IMR-90 (cell line): ENCODE measurements around the gene PI4KA. TPM values are rescaled to one million over a fixed set of nuclear protein-coding genes. Genes with fewer than 3 reads are reported as not detected.

Experiments used
- ATAC-seq: fragments of 200-7000 bp; cut with Tn5 transposase; 2 replicates; pipeline ENCODE4 v1.9.1; 2020; ENCODE audit warnings: low read depth, mild to moderate bottlenecking, moderate library complexity
- BruUV-seq: library from RNA; stranded (reverse); fragments of 400-500 nt; replicated peaks from 2 replicates; lab custom pipeline; 2021; lab: Mats Ljungman, UMichigan
- CTCF ChIA-PET: fragments of 300-600 bp; formaldehyde crosslinking; extraction: SDS; loops from one replicate; lab custom pipeline; 2021; ENCODE audit warnings: antibody characterized with exemption; lab: Yijun Ruan, JAX
- POLR2A ChIA-PET: fragments of 300-600 bp; sonication (Branson Sonifier 250); formaldehyde crosslinking; loops from one replicate; lab custom pipeline; 2022; ENCODE audit warnings: antibody characterized with exemption; ENCODE audit not compliant: unreplicated experiment; lab: Charles Lee
- DNase-seq: peaks from one replicate; pipeline ENCODE4 v3.0.0; 2013
- H2AFZ ChIP-seq: replicated peaks from 2 replicates; pipeline ENCODE3; 2013; ENCODE audit warnings: low read length, mild to moderate bottlenecking; ENCODE audit not compliant: poor library complexity
- H2AK5ac ChIP-seq: 2 replicates; pipeline ENCODE4 v1.6.1; 2013; ENCODE audit warnings: low read depth, low read length, inconsistent platforms
- H2AK9ac ChIP-seq: replicated peaks from 2 replicates; pipeline ENCODE3; 2013; ENCODE audit warnings: mild to moderate bottlenecking, low read depth, low read length, moderate library complexity; ENCODE audit not compliant: poor library complexity
- H2BK120ac ChIP-seq: 2 replicates; pipeline ENCODE4 v1.6.1; 2013; ENCODE audit warnings: low read depth, low read length, inconsistent platforms
- H2BK15ac ChIP-seq: 3 replicates; pipeline ENCODE4 v1.6.1; 2013; ENCODE audit warnings: low read depth, low read length, inconsistent platforms
- H2BK20ac ChIP-seq: 2 replicates; pipeline ENCODE4 v1.6.1; 2013; ENCODE audit warnings: low read depth, mild to moderate bottlenecking, inconsistent platforms, low read length, moderate library complexity
- H2BK5ac ChIP-seq: 2 replicates; pipeline ENCODE4 v1.6.1; 2013; ENCODE audit warnings: mild to moderate bottlenecking, low read depth, low read length, inconsistent platforms; ENCODE audit not compliant: poor library complexity, severe bottlenecking
- H3K14ac ChIP-seq: replicated peaks from 2 replicates; pipeline ENCODE4 v1.6.1; 2013; ENCODE audit warnings: low read depth, low read length, inconsistent platforms
- H3K18ac ChIP-seq: 2 replicates; pipeline ENCODE4 v1.6.1; 2013; ENCODE audit warnings: low read depth, low read length, control low read depth
- H3K23ac ChIP-seq: 2 replicates; pipeline ENCODE4 v1.6.1; 2013; ENCODE audit warnings: low read depth, low read length, inconsistent platforms
- H3K27ac ChIP-seq: 2 replicates; pipeline ENCODE4 v1.5.1; 2013; ENCODE audit warnings: mild to moderate bottlenecking, control low read depth, low read length; ENCODE audit not compliant: insufficient read depth
- H3K27me3 ChIP-seq: 2 replicates; pipeline ENCODE4 v1.6.1; 2013; ENCODE audit warnings: low read length; ENCODE audit not compliant: control insufficient read depth, insufficient read depth
- H3K36me3 ChIP-seq: 2 replicates; pipeline ENCODE4 v1.6.1; 2013; ENCODE audit warnings: low read length, mixed read lengths; ENCODE audit not compliant: control insufficient read depth, insufficient read depth
- H3K4ac ChIP-seq: 2 replicates; pipeline ENCODE4 v1.6.1; 2013; ENCODE audit warnings: low read depth, low read length, inconsistent platforms
- H3K4me1 ChIP-seq: 2 replicates; pipeline ENCODE4 v1.6.1; 2013; ENCODE audit warnings: low read length, mixed read lengths; ENCODE audit not compliant: control insufficient read depth, insufficient read depth
- H3K4me2 ChIP-seq: 2 replicates; pipeline ENCODE4 v1.6.1; 2013; ENCODE audit warnings: low read depth, mild to moderate bottlenecking, control low read depth, low read length, moderate library complexity
- H3K4me3 ChIP-seq: 2 replicates; pipeline ENCODE4 v1.5.1; 2013; ENCODE audit warnings: low read depth, mild to moderate bottlenecking, control low read depth, low read length, moderate library complexity; ENCODE audit not compliant: insufficient read depth
- H3K56ac ChIP-seq: 2 replicates; pipeline ENCODE4 v1.6.1; 2013; ENCODE audit warnings: low read length, inconsistent platforms; ENCODE audit not compliant: insufficient read depth; ENCODE audit errors: extremely low read depth
- H3K79me1 ChIP-seq, 2 experiments: 2 replicates each; pipeline ENCODE4 v1.6.1; 2013; ENCODE audit warnings: low read length in 2 of 2, inconsistent platforms in 1 of 2, low read depth in 1 of 2
- H3K9ac ChIP-seq: 2 replicates; pipeline ENCODE4 v1.6.1; 2013; ENCODE audit warnings: low read depth, low read length, control low read depth
- H3K9me1 ChIP-seq: 2 replicates; pipeline ENCODE4 v1.6.1; 2013; ENCODE audit warnings: low read length, inconsistent platforms; ENCODE audit not compliant: insufficient read depth
- H3K9me3 ChIP-seq: 2 replicates; pipeline ENCODE4 v1.6.1; 2013; ENCODE audit warnings: low read length; ENCODE audit not compliant: control insufficient read depth, insufficient read depth
- H4K20me1 ChIP-seq: 2 replicates; pipeline ENCODE4 v1.6.1; 2013; ENCODE audit warnings: low read length, inconsistent platforms; ENCODE audit not compliant: insufficient read depth
- H4K5ac ChIP-seq: 2 replicates; pipeline ENCODE4 v1.6.1; 2013; ENCODE audit warnings: mild to moderate bottlenecking, low read depth, low read length, control low read depth
- H4K8ac ChIP-seq, 2 experiments: 2 replicates each; pipeline ENCODE4 v1.6.1; 2013; ENCODE audit warnings: low read depth in 2 of 2, low read length in 2 of 2, control low read depth in 1 of 2, inconsistent platforms in 1 of 2
- H4K91ac ChIP-seq: 2 replicates; pipeline ENCODE4 v1.6.1; 2013; ENCODE audit warnings: low read depth, low read length, inconsistent platforms; ENCODE audit not compliant: insufficient read depth
- CHD1 ChIP-seq: IDR thresholded peaks from 2 replicates; pipeline ENCODE4 v1.6.1; 2012; ENCODE audit warnings: low read depth, low read length, improper control_type of control experiment
- MAFK ChIP-seq: IDR thresholded peaks from 2 replicates; pipeline ENCODE4 v1.6.1; 2012; ENCODE audit warnings: low read depth, low read length, improper control_type of control experiment
- MXI1 ChIP-seq: IDR thresholded peaks from 2 replicates; pipeline ENCODE4 v1.6.1; 2012; ENCODE audit warnings: low read depth, mild to moderate bottlenecking, low read length, moderate library complexity, borderline replicate concordance
- NFE2L2 ChIP-seq: fragments of 150-350 bp; IDR thresholded peaks from 2 replicates; pipeline ENCODE4 v1.6.1; 2016; ENCODE audit warnings: low read depth, mild to moderate bottlenecking, low read length
- POLR2A ChIP-seq: IDR thresholded peaks from 2 replicates; pipeline ENCODE4 v1.6.1; 2012; ENCODE audit warnings: mild to moderate bottlenecking, low read depth, low read length
- RAD21 ChIP-seq: IDR thresholded peaks from 2 replicates; pipeline ENCODE4 v1.6.1; 2012; ENCODE audit warnings: low read length, improper control_type of control experiment
- SMC3 ChIP-seq: fragments of 150-350 bp; IDR thresholded peaks from 2 replicates; pipeline ENCODE4 v1.6.1; 2016; ENCODE audit warnings: low read depth, mild to moderate bottlenecking, antibody characterized with exemption, low read length, moderate library complexity
- WGBS, 2 experiments: methylation state at CpG; one replicate each; pipeline versions ENCODE4 v1.1.5 to v1.1.7; 2013; ENCODE audit warnings: missing lambda C conversion rate in 2 of 2; ENCODE audit not compliant: insufficient read length in 1 of 2; ENCODE audit errors: extremely low coverage in 2 of 2; 5-methylcytosine and 5-hydroxymethylcytosine counted together
- dilution Hi-C: fragments of 300-500 bp; cut with HindIII; formaldehyde crosslinking; loops from one replicate; pipeline ENCODE4 v1.14.3; 2018; ENCODE audit warnings: low sequenced_read_pairs; ENCODE audit not compliant: unreplicated experiment
- in situ Hi-C: fragments of 300-500 bp; cut with MboI; formaldehyde crosslinking; loops from 3 replicates; pipeline ENCODE4 v1.14.3; 2019; ENCODE audit warnings: low sequenced_read_pairs, inconsistent platforms, mixed read lengths
- intact Hi-C: fragments of 100-400 bp; cut with micrococcal nuclease; formaldehyde crosslinking; loops from 2 replicates; pipeline ENCODE4 v1.10.0; 2022
- polyA plus RNA-seq, 3 experiments: library from polyadenylated mRNA; depleted of rRNA; stranded (reverse); fragments of >200 nt; gene quantifications; 2 replicates each; pipeline ENCODE4 v1.2.3, GENCODE V29; 2012; ENCODE audit warnings: low replicate concordance in 1 of 3
- total RNA-seq: library from RNA; depleted of rRNA; stranded (reverse); fragments of >200 nt; gene quantifications from 2 replicates; pipeline ENCODE4 v1.2.3, GENCODE V29; 2012
- TF ChIP-seq, protein P1 (sequence below): fragments of 150-350 bp; IDR thresholded peaks from 2 replicates; pipeline ENCODE4 v1.6.1; 2017; ENCODE audit warnings: mild to moderate bottlenecking, antibody characterized with exemption, low read length, low read depth

The PI4KA gene
- total and polyA plus RNA-seq, 2 of the 4 experiments (the other 2 are of a cell fraction) = 16.8 to 35.5 TPM

DNA sequence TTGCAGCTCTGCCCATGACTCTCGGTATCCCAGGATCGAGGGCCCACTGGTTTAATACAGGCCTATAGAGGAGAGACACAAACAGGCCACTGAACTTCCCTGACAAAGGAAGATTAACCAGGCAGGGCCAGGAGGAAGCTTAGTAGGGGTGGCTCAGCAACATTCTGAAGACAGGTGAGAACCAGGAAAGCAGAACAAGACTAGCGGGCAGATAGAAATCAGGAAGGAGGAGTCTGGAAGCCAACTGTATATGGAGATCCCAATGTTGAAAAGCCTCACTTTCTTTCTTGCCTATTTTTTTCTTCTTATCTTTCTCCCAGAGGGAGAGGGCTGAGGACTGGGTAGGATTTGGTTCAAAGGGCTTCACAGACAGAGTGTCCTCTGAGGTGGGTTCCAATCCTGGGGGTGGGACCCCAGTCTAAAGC, 5.4 kb downstream of the PI4KA start:
- Histone ChIP-seq H2BK5ac (no peak overlapping the region), H2BK15ac (no peak overlapping the region), H2BK20ac (no peak overlapping the region), H3K4me2 (no peak overlapping the region), H3K4ac (no peak overlapping the region), H2AK9ac (no peak overlapping the region), H3K27me3 (no peaks in the 10 kb centered on the region), H3K56ac (no peak overlapping the region), H3K18ac (no peak overlapping the region), H4K91ac (no peak overlapping the region), H3K9me1 (peaks cover 21% of the 10 kb centered on the region), H3K9me3 (no peaks in the 10 kb centered on the region), H3K14ac (no peak overlapping the region), H2AK5ac (no peak overlapping the region), H4K8ac (no peak overlapping the region), H3K4me1 (peaks cover 7% of the 10 kb centered on the region), H3K36me3 (no peaks in the 10 kb centered on the region), H3K23ac (no peak overlapping the region), H4K5ac (no peak overlapping the region), H4K20me1 (peaks cover 75% of the 10 kb centered on the region), H3K79me1 (peaks cover 29 to 77% of the 10 kb centered on the region in 2 experiments), H3K9ac (no peak overlapping the region), H2AFZ (no peak overlapping the region), H3K4me3 (no peak overlapping the region), H3K27ac (no peak overlapping the region), H2BK120ac (no peak overlapping the region)
- ChIA-PET CTCF (no interaction called here), POLR2A (no interaction called here)
- dilution Hi-C loops (no loop called here), intact Hi-C loops (loop anchor here (5.0 kb wide), 1 partner anchor 46 kb away; no protein-coding TSS in a partner anchor), in situ Hi-C loops (no loop called here)
- TF ChIP-seq NFE2L2 = no peak
- TF ChIP-seq CHD1 = no peak
- no peak for TF ChIP-seq MXI1
- no peak for TF ChIP-seq SMC3
- no peak for TF ChIP-seq MAFK
- TF ChIP-seq, protein P1, sequence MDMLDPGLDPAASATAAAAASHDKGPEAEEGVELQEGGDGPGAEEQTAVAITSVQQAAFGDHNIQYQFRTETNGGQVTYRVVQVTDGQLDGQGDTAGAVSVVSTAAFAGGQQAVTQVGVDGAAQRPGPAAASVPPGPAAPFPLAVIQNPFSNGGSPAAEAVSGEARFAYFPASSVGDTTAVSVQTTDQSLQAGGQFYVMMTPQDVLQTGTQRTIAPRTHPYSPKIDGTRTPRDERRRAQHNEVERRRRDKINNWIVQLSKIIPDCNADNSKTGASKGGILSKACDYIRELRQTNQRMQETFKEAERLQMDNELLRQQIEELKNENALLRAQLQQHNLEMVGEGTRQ = no peak
- TF ChIP-seq RAD21 = no peak
- TF ChIP-seq POLR2A = no peak
- no TSS peak for BruUV-seq
- DNase-seq = no peak
- no peak for ATAC-seq
- WGBS, 2 experiments = no CpG with 5 or more reads among the region's 3 CpGs
